Stimulated activated CD4-positive, alpha-beta T cell treated with anti-CD3 and anti-CD28 coated beads, Interleukin-12 subunit alpha, Interleukin-12 subunit beta, amount 100 ng/mL, for 24 hours (primary cell): ENCODE results near the gene LRRC1.

Experiments
- DNase-seq, 2 experiments: peaks; one replicate each; pipeline ENCODE4 v3.0.0-alpha.2; 2020; ENCODE audit warnings: low read depth in 2 of 2

Gene LRRC1

GRCh38 chr6:53961679-53962370 lies 167.0 kb downstream of the LRRC1 start:
- no peak for DNase-seq

DNA sequence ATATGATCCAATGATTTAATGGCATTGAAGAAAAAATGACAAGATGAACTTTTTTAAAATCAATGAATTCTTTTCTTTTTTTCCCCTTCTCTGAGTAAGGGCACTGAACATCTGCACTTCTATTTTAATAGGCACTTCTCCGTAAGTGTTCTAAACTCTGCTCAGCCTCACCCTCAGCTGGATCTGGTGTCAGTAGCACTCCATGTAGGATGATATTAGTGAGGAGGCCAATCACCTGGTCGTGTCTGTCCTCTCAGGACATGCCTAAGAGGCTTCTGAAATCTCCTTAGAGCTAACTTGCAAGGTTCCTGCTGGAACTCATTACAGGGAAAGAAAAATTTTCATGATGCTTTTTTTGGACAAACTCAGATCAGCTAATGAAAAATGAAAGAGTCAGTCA lies 167.8 kb downstream of the LRRC1 start:
- DNase-seq: no peak

DNA sequence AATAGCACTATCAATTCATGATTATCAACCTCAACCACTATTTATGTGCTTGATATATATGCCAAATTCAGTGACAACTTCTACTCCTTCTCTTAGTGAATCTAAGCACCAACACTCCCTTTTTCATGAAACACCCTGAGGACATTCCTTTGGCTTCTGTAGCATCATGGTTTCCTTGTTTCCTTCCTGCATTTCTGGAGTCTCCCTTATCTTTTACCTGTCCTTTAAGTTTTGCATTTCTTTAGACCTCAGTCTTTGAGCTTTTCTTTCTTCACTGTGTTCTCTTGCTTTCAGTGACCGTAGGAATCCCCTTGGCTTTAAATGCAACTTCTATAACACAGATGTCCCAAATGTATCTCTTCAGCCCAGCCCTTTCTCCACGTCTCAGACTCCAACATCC lies 172.6 kb downstream of the LRRC1 start:
- DNase-seq: no peak
